ENCODE results near the gene BEX4. TPM values are rescaled to one million over a fixed set of nuclear protein-coding genes. Genes with fewer than 3 reads are reported as not detected.
"Not testable (repeated sequence)": the region's sequence is repeated elsewhere in the genome, so short reads cannot be mapped to it uniquely, and the experiment has no call there.

The BEX4 gene
- total and polyA plus RNA-seq, 2 donors (not counting 3 experiments of a cell fraction or from before 2014, with no cell fraction given), result 17.8 to 30.3 TPM

- CTCF ChIA-PET, result interaction anchor here (0.8 kb wide), 1 partner anchor 219 kb away, joined by 4 read pairs; no protein-coding TSS in a partner anchor
- H2AFZ ChIP-seq (ENCODE audit: low read depth, low read length), result no peak overlapping the region
- H3K4me1 ChIP-seq (ENCODE audit: control insufficient read depth, extremely low read depth, insufficient read depth, low read length), result no peaks in the 10 kb centered on the region
- dilution Hi-C loops (cut with MboI; ENCODE audit: extremely low pct_ligation_motif_present, low sequenced_read_pairs) (no loop called here), intact Hi-C loops (cut with micrococcal nuclease) (no loop called here)
- H3K9me1 ChIP-seq (replicated peaks; ENCODE audit: control insufficient read depth, extremely low read depth, insufficient read depth, low read length), result no peaks in the 10 kb centered on the region
- TF ChIP-seq MYC (IDR thresholded peaks at IDR 0.05; ENCODE audit: low read depth, low read length) (no peak), FOS (IDR thresholded peaks at IDR 0.05; ENCODE audit: borderline replicate concordance, insufficient read depth, low read length) (peak; percentile 42)
- no peaks in the 10 kb centered on the region for H3K9me3 ChIP-seq (replicated peaks; ENCODE audit: control insufficient read depth, insufficient read depth, low read length)
- no peaks in the 10 kb centered on the region for H3K36me3 ChIP-seq (ENCODE audit: control insufficient read depth in 2 of 2, extremely low read depth in 1 of 2, insufficient read depth in 2 of 2, low read length in 2 of 2)
- no peaks in the 10 kb centered on the region for H4K20me1 ChIP-seq (replicated peaks; ENCODE audit: control insufficient read depth, extremely low read depth, insufficient read depth, low read length)
- H3K4me2 ChIP-seq (ENCODE audit: insufficient read depth, low read length), result no peak overlapping the region
- no peaks in the 10 kb centered on the region for H3K79me2 ChIP-seq (ENCODE audit: control insufficient read depth, insufficient read depth, low read length)
- H3K4me3 ChIP-seq (replicated peaks in 1 of 3; ENCODE audit: insufficient read depth in 1 of 3, low read depth in 1 of 3, low read length in 3 of 3), result no peak overlapping the region
- FAIRE-seq (peak; percentile 89), DNase-seq (ENCODE audit: low read depth, low spot score) (peak; percentile 9)
- POLR2A ChIA-PET, result no interaction called here
- H3K9ac ChIP-seq (replicated peaks; ENCODE audit: extremely low read depth, insufficient read depth, low read length), result no peak overlapping the region
- no peak overlapping the region for H3K27ac ChIP-seq (ENCODE audit: insufficient read depth, low read depth, low read length)
- no TSS peak for BruUV-seq (replicated peaks)
- no peaks in the 10 kb centered on the region for H3K27me3 ChIP-seq (ENCODE audit: control insufficient read depth in 2 of 2, insufficient read depth in 2 of 2, low read length in 2 of 2)
Observed at GRCh38 chrX:103170216-103170615, 44.7 kb upstream of the BEX4 start.

- FAIRE-seq (no peak), DNase-seq (ENCODE audit: low read depth, low spot score) (no peak)
- no peak overlapping the region for H3K4me2 ChIP-seq (ENCODE audit: insufficient read depth, low read length)
- ChIA-PET POLR2A (no interaction called here), CTCF (no interaction called here)
- H3K9me1 ChIP-seq (replicated peaks; ENCODE audit: control insufficient read depth, extremely low read depth, insufficient read depth, low read length), result no peaks in the 10 kb centered on the region
- TF ChIP-seq JUN (IDR thresholded peaks at IDR 0.05; ENCODE audit: borderline replicate concordance, insufficient read depth, insufficient read length, low read depth) (no peak), CTCF (IDR thresholded peaks at IDR 0.05; ENCODE audit: extremely low read depth in 1 of 2, insufficient read depth in 1 of 2, low read depth in 1 of 2, low read length in 2 of 2) (no peak), MAX (IDR thresholded peaks at IDR 0.05; ENCODE audit: insufficient read depth, insufficient read length) (no peak), FOS (IDR thresholded peaks at IDR 0.05; ENCODE audit: borderline replicate concordance, insufficient read depth, low read length) (no peak), EZH2 (IDR thresholded peaks at IDR 0.05; ENCODE audit: borderline replicate concordance, low read depth, low read length, severe bottlenecking) (no peak), POLR2AphosphoS5 (IDR thresholded peaks at IDR 0.05; ENCODE audit: insufficient read depth, low read depth, low read length) (no peak), POLR2A (IDR thresholded peaks at IDR 0.05; ENCODE audit: low read depth, low read length) (no peak), GATA2 (IDR thresholded peaks at IDR 0.05; ENCODE audit: insufficient read depth, insufficient read length, low read depth, low read length) (no peak), MYC (IDR thresholded peaks at IDR 0.05; ENCODE audit: low read depth, low read length) (no peak)
- no peak overlapping the region for H3K4me3 ChIP-seq (replicated peaks in 1 of 3; ENCODE audit: insufficient read depth in 1 of 3, low read depth in 1 of 3, low read length in 3 of 3)
- intact Hi-C loops (cut with micrococcal nuclease), result no loop called here
- no peaks in the 10 kb centered on the region for H3K9me3 ChIP-seq (replicated peaks; ENCODE audit: control insufficient read depth, insufficient read depth, low read length)
- H2AFZ ChIP-seq (ENCODE audit: low read depth, low read length), result no peak overlapping the region
- no peaks in the 10 kb centered on the region for H3K36me3 ChIP-seq (ENCODE audit: control insufficient read depth in 2 of 2, extremely low read depth in 1 of 2, insufficient read depth in 2 of 2, low read length in 2 of 2)
- no peak overlapping the region for H3K27ac ChIP-seq (ENCODE audit: insufficient read depth, low read depth, low read length)
- no TSS peak for BruUV-seq (replicated peaks)
- H3K4me1 ChIP-seq (ENCODE audit: control insufficient read depth, extremely low read depth, insufficient read depth, low read length), result no peaks in the 10 kb centered on the region
- no peaks in the 10 kb centered on the region for H3K79me2 ChIP-seq (ENCODE audit: control insufficient read depth, insufficient read depth, low read length)
- no peak overlapping the region for H3K9ac ChIP-seq (replicated peaks; ENCODE audit: extremely low read depth, insufficient read depth, low read length)
- H3K27me3 ChIP-seq (ENCODE audit: control insufficient read depth in 2 of 2, insufficient read depth in 2 of 2, low read length in 2 of 2), result no peaks in the 10 kb centered on the region
- dilution Hi-C loops (cut with MboI; ENCODE audit: extremely low pct_ligation_motif_present, low sequenced_read_pairs), result no loop called here
- H4K20me1 ChIP-seq (replicated peaks; ENCODE audit: control insufficient read depth, extremely low read depth, insufficient read depth, low read length), result no peaks in the 10 kb centered on the region
Observed at GRCh38 chrX:103171353-103171752, 43.6 kb upstream of the BEX4 start.

- H3K9me3 ChIP-seq (replicated peaks; ENCODE audit: control insufficient read depth, insufficient read depth, low read length); DNase-seq (ENCODE audit: low read depth, low spot score); H3K36me3 ChIP-seq (ENCODE audit: control insufficient read depth in 2 of 2, extremely low read depth in 1 of 2, insufficient read depth in 2 of 2, low read length in 2 of 2); H4K20me1 ChIP-seq (replicated peaks; ENCODE audit: control insufficient read depth, extremely low read depth, insufficient read depth, low read length); H3K4me1 ChIP-seq (ENCODE audit: control insufficient read depth, extremely low read depth, insufficient read depth, low read length); intact Hi-C loops (cut with micrococcal nuclease); H2AFZ ChIP-seq (ENCODE audit: low read depth, low read length); dilution Hi-C loops (cut with MboI; ENCODE audit: extremely low pct_ligation_motif_present, low sequenced_read_pairs); H3K79me2 ChIP-seq (ENCODE audit: control insufficient read depth, insufficient read depth, low read length); H3K9ac ChIP-seq (replicated peaks; ENCODE audit: extremely low read depth, insufficient read depth, low read length); H3K27me3 ChIP-seq (ENCODE audit: control insufficient read depth in 2 of 2, insufficient read depth in 2 of 2, low read length in 2 of 2); FAIRE-seq; H3K9me1 ChIP-seq (replicated peaks; ENCODE audit: control insufficient read depth, extremely low read depth, insufficient read depth, low read length); H3K4me2 ChIP-seq (ENCODE audit: insufficient read depth, low read length); H3K4me3 ChIP-seq (replicated peaks in 1 of 3; ENCODE audit: insufficient read depth in 1 of 3, low read depth in 1 of 3, low read length in 3 of 3); BruUV-seq (replicated peaks); POLR2A ChIA-PET; H3K27ac ChIP-seq (ENCODE audit: insufficient read depth, low read depth, low read length): not testable (repeated sequence)
- CTCF ChIA-PET, result interaction anchor here (2.7 to 4.3 kb wide), 2 partner anchors 224 to 241 kb away, joined by 17 to 68 read pairs; no protein-coding TSS in a partner anchor
Observed at GRCh38 chrX:103175256-103175655, 39.7 kb upstream of the BEX4 start.

All from endothelial cell of umbilical vein (primary cell).